DND-41 (cell line): ENCODE data around the gene STX19.

Experiments used
- ATAC-seq: fragments of 200-7000 bp; cut with Tn5 transposase; 3 replicates; pipeline ENCODE4 v1.9.1; 2021; ENCODE audit warnings: low read depth; ENCODE audit not compliant: insufficient read depth
- DNase-seq: peaks from one replicate; pipeline ENCODE4 v3.0.0-alpha.2; 2020
- H2AFZ ChIP-seq: 2 replicates; pipeline ENCODE4 v1.6.0; 2012; ENCODE audit warnings: low read depth, low read length
- H3K27ac ChIP-seq: 2 replicates; pipeline ENCODE4 v1.5.1; 2012; ENCODE audit warnings: low read length, inconsistent platforms
- H3K27me3 ChIP-seq: fragments of 200-600 bp; sonication (generic); 2 replicates; pipeline ENCODE4 v1.6.0; 2012; ENCODE audit warnings: low read length, mild to moderate bottlenecking, inconsistent platforms; ENCODE audit not compliant: insufficient read depth, poor library complexity
- H3K36me3 ChIP-seq: 2 replicates; pipeline ENCODE4 v1.5.1; 2012; ENCODE audit warnings: low read length, inconsistent platforms; ENCODE audit not compliant: insufficient read depth
- H3K4me1 ChIP-seq: 2 replicates; pipeline ENCODE4 v1.5.1; 2012; ENCODE audit warnings: mild to moderate bottlenecking, low read length; ENCODE audit not compliant: insufficient read depth
- H3K4me2 ChIP-seq: 2 replicates; pipeline ENCODE4 v1.6.0; 2012; ENCODE audit warnings: mild to moderate bottlenecking, moderate library complexity, low read length, inconsistent platforms; ENCODE audit not compliant: insufficient read depth
- H3K4me3 ChIP-seq, 2 experiments: fragments of 200-600 bp in 1 of 2; shearing (Covaris generic) in 1 of 2; 2 replicates each; pipeline ENCODE4 v1.5.1; 2012 to 2016; ENCODE audit warnings: inconsistent platforms in 2 of 2, low read length in 2 of 2, mild to moderate bottlenecking in 2 of 2, low read depth in 1 of 2, moderate library complexity in 1 of 2
- H3K79me2 ChIP-seq: 2 replicates; pipeline ENCODE4 v1.6.0; 2012; ENCODE audit warnings: low read length, inconsistent platforms; ENCODE audit not compliant: insufficient read depth
- H3K9ac ChIP-seq: 2 replicates; pipeline ENCODE4 v1.6.0; 2012; ENCODE audit warnings: low read depth, mild to moderate bottlenecking, inconsistent platforms, low read length, moderate library complexity
- H3K9me3 ChIP-seq: 2 replicates; pipeline ENCODE4 v1.5.1; 2012; ENCODE audit warnings: low read length, moderate library complexity, mild to moderate bottlenecking, inconsistent platforms; ENCODE audit not compliant: insufficient read depth, severe bottlenecking
- H4K20me1 ChIP-seq: 2 replicates; pipeline ENCODE4 v1.6.0; 2012; ENCODE audit warnings: low read length; ENCODE audit not compliant: insufficient read depth
- CTCF ChIP-seq: IDR thresholded peaks from 2 replicates; pipeline ENCODE4 v1.5.1; 2012; ENCODE audit warnings: borderline replicate concordance, low read length, moderate library complexity, mild to moderate bottlenecking; ENCODE audit not compliant: poor library complexity, severe bottlenecking; ENCODE audit errors: extremely low read depth
- EZH2 ChIP-seq: IDR thresholded peaks from 3 replicates; pipeline ENCODE4 v1.6.1; 2012; ENCODE audit warnings: borderline replicate concordance, low read depth, mild to moderate bottlenecking, moderate library complexity, low read length, inconsistent platforms; ENCODE audit not compliant: severe bottlenecking

The STX19 gene

GRCh38 chr3:93984618-93985017 is 43.8 kb downstream of the STX19 start:
- Histone ChIP-seq H3K27me3 (no peaks in the 10 kb centered on the region), H3K27ac (no peak overlapping the region), H4K20me1 (peaks cover 6% of the 10 kb centered on the region; the same call in 1 of the 2 replicates), H3K4me1 (peaks cover 22% of the 10 kb centered on the region), H2AFZ (no peak overlapping the region), H3K36me3 (no peaks in the 10 kb centered on the region), H3K9me3 (no peaks in the 10 kb centered on the region), H3K4me3 (no peak overlapping the region), H3K79me2 (peaks cover 57% of the 10 kb centered on the region), H3K4me2 (no peak overlapping the region), H3K9ac (no peak overlapping the region)
- no peak for TF ChIP-seq EZH2
- TF ChIP-seq CTCF = no peak
- ATAC-seq (no peak), DNase-seq (no peak)

GRCh38 chr3:93983408-93983807 is 45.0 kb downstream of the STX19 start:
- no peaks in the 10 kb centered on the region for H3K36me3 ChIP-seq
- no peaks in the 10 kb centered on the region for H3K27me3 ChIP-seq
- no peak for TF ChIP-seq EZH2
- no peak for TF ChIP-seq CTCF
- H3K79me2 ChIP-seq = peaks cover 51% of the 10 kb centered on the region
- H3K4me2 ChIP-seq = 0 out of 2 replicates have a peak overlapping the region, but pooled peaks have one; percentile 7
- DNase-seq (no peak), ATAC-seq (no peak)
- H3K27ac ChIP-seq = no peak overlapping the region
- H3K9ac ChIP-seq = no peak overlapping the region
- no peaks in the 10 kb centered on the region for H3K9me3 ChIP-seq
- H4K20me1 ChIP-seq = peaks cover 6% of the 10 kb centered on the region; the same call in 1 of the 2 replicates
- peaks cover 27% of the 10 kb centered on the region for H3K4me1 ChIP-seq
- H2AFZ ChIP-seq = no peak overlapping the region
- H3K4me3 ChIP-seq = no peak overlapping the region

- Histone ChIP-seq H3K27ac (no peak overlapping the region), H3K4me2 (peak overlapping the region; percentile 90), H3K36me3 (no peaks in the 10 kb centered on the region), H4K20me1 (peaks cover 2% of the 10 kb centered on the region; the same call in 1 of the 2 replicates), H3K27me3 (no peaks in the 10 kb centered on the region), H2AFZ (no peak overlapping the region), H3K9me3 (no peaks in the 10 kb centered on the region), H3K4me3 (peak overlapping the region in 1 of 2 experiments; percentile 94; a peak in 1 of 4 replicates), H3K9ac (peak overlapping the region; percentile 69; the same call in 1 of the 2 replicates), H3K79me2 (peaks cover 49% of the 10 kb centered on the region), H3K4me1 (peaks cover 27% of the 10 kb centered on the region)
- TF ChIP-seq CTCF (no peak), EZH2 (no peak)
- no peak for DNase-seq
- ATAC-seq = no peak
Observed at GRCh38 chr3:93981649-93982048, 46.7 kb downstream of the STX19 start.
